Ishikawa (cell line): ENCODE measurements around the gene WDR83.

ENCODE experiments used
- CEBPB ChIP-seq: IDR thresholded peaks from 2 replicates; pipeline ENCODE4 v1.6.1; 2012
- FOXM1 ChIP-seq: IDR thresholded peaks from 2 replicates; pipeline ENCODE4 v1.6.1; 2012; ENCODE audit warnings: low read depth, borderline replicate concordance
- MAX ChIP-seq: IDR thresholded peaks from 2 replicates; pipeline ENCODE4 v1.6.1; 2012
- REST ChIP-seq: IDR thresholded peaks from 2 replicates; pipeline ENCODE4 v1.6.1; 2012; ENCODE audit warnings: low read depth, mild to moderate bottlenecking
- TAF1 ChIP-seq: IDR thresholded peaks from 2 replicates; pipeline ENCODE4 v1.6.1; 2012; ENCODE audit warnings: low read depth, mild to moderate bottlenecking
- TCF12 ChIP-seq: IDR thresholded peaks from 2 replicates; pipeline ENCODE4 v1.6.1; 2012; ENCODE audit warnings: low read depth

- no peak for TF ChIP-seq FOXM1
- TF ChIP-seq REST = no peak
- TF ChIP-seq CEBPB = no peak
- TF ChIP-seq TAF1 = no peak
- peak; percentile 87 for TF ChIP-seq MAX
- TF ChIP-seq TCF12 = no peak
These were observed 29.4 kb downstream of the WDR83 start for GRCh38 chr19:12695997-12696365.
